Nephron progenitor cell (in vitro differentiated cells): ENCODE results near the gene WDR89.

ENCODE experiments used
- DNase-seq: peaks from one replicate; pipeline ENCODE4 v3.0.0; 2021
- H3K27ac Mint-ChIP-seq: 2 replicates; pipeline ENCODE4 v1.8.0; 2021; ENCODE audit warnings: mild to moderate bottlenecking, moderate library complexity, mixed read lengths
- H3K27me3 Mint-ChIP-seq: 2 replicates; pipeline ENCODE4 v1.8.0; 2021; ENCODE audit warnings: mild to moderate bottlenecking, low read depth, mixed read lengths; ENCODE audit not compliant: poor library complexity
- H3K36me3 Mint-ChIP-seq: 2 replicates; pipeline ENCODE4 v1.8.0; 2021; ENCODE audit warnings: low read depth, mixed read lengths
- H3K4me1 Mint-ChIP-seq: 2 replicates; pipeline ENCODE4 v1.8.0; 2021; ENCODE audit warnings: mixed read lengths
- H3K4me3 Mint-ChIP-seq: 2 replicates; pipeline ENCODE4 v1.8.0; 2021; ENCODE audit warnings: mild to moderate bottlenecking, moderate library complexity, mixed read lengths
- H3K9me3 Mint-ChIP-seq: 2 replicates; pipeline ENCODE4 v1.8.0; 2021; ENCODE audit warnings: mild to moderate bottlenecking, moderate library complexity, mixed read lengths
- TF ChIP-seq, protein P1 (sequence below): fragments of 200-600 bp; sonication (generic); IDR thresholded peaks from 2 replicates; pipeline ENCODE4 v1.5.0; 2021; ENCODE audit warnings: antibody characterized with exemption

WDR89 gene

DNA sequence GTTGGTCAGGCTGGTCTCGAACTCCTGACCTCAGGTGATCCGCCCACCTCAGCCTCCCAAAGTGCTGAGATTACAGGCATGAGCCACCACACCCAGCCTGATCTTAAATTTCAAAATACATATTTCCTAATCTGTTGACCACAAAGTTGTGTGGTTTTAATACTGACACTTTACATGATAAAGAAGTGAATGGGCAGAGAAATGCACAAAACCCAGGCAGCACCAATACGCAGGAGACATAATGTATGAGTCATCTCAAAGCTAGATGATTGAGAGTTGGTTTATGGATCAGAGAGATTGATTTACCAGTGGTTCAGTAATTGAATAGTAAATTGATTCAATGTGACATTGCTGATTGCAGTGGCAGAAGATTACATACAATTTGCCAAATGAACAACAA is 79.3 kb downstream of the WDR89 start:
- Mint-ChIP-seq H3K4me3 (no peak overlapping the region), H3K27me3 (peaks cover 25% of the 10 kb centered on the region), H3K4me1 (no peaks in the 10 kb centered on the region), H3K36me3 (no peaks in the 10 kb centered on the region), H3K27ac (no peak overlapping the region), H3K9me3 (peaks cover 4% of the 10 kb centered on the region)
- TF ChIP-seq, protein P1, sequence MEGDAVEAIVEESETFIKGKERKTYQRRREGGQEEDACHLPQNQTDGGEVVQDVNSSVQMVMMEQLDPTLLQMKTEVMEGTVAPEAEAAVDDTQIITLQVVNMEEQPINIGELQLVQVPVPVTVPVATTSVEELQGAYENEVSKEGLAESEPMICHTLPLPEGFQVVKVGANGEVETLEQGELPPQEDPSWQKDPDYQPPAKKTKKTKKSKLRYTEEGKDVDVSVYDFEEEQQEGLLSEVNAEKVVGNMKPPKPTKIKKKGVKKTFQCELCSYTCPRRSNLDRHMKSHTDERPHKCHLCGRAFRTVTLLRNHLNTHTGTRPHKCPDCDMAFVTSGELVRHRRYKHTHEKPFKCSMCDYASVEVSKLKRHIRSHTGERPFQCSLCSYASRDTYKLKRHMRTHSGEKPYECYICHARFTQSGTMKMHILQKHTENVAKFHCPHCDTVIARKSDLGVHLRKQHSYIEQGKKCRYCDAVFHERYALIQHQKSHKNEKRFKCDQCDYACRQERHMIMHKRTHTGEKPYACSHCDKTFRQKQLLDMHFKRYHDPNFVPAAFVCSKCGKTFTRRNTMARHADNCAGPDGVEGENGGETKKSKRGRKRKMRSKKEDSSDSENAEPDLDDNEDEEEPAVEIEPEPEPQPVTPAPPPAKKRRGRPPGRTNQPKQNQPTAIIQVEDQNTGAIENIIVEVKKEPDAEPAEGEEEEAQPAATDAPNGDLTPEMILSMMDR, result no peak
- no peak for DNase-seq

DNA sequence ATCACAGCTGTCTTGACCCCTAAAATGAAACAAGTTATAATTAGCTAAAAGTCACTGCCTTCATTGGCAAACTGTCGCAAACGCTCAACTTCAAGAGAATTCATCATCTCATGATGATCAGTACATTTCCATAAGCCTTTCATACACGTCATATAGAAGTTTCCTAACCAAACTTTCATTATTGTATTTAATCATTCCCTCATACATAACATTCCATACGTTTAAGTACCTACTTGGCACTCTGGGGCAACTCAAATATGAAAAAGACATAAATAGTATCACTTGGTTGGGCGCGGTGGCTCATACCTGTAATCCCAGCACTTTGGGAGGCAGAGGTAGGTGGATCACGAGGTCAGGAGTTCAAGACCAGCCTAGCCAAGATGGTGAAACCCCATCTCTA is 86.1 kb downstream of the WDR89 start:
- Mint-ChIP-seq H3K4me3 (no peak overlapping the region), H3K36me3 (no peaks in the 10 kb centered on the region), H3K27ac (no peak overlapping the region), H3K9me3 (peaks cover 4% of the 10 kb centered on the region), H3K27me3 (peaks cover 17% of the 10 kb centered on the region), H3K4me1 (peaks cover 5% of the 10 kb centered on the region)
- TF ChIP-seq, protein P1, result no peak
- DNase-seq, result no peak

DNA sequence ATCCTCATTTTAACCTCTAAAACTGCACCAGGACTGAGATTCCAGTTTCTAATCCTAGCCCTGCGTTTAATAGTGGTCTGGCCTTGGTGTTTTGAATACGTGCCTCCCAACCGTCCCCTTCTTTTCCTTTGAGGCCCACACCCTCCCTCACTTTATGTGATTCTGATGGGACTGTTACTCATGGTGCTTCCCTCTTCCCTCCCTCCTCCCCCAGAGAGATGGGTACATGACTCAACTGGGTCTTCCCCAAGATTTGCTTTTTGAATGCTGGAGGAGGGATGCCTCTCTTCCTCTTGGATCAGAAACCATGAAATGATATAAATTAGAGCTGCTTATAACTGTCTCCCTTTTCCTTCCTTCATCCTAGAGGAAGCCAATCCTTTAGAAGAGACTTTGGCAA is 90.3 kb downstream of the WDR89 start:
- Mint-ChIP-seq H3K4me3 (no peak overlapping the region), H3K9me3 (no peaks in the 10 kb centered on the region), H3K4me1 (peaks cover 14% of the 10 kb centered on the region), H3K27ac (peak overlapping the region; percentile 62), H3K27me3 (peaks cover 3% of the 10 kb centered on the region), H3K36me3 (no peaks in the 10 kb centered on the region)
- TF ChIP-seq, protein P1, result no peak
- DNase-seq, result no peak

DNA sequence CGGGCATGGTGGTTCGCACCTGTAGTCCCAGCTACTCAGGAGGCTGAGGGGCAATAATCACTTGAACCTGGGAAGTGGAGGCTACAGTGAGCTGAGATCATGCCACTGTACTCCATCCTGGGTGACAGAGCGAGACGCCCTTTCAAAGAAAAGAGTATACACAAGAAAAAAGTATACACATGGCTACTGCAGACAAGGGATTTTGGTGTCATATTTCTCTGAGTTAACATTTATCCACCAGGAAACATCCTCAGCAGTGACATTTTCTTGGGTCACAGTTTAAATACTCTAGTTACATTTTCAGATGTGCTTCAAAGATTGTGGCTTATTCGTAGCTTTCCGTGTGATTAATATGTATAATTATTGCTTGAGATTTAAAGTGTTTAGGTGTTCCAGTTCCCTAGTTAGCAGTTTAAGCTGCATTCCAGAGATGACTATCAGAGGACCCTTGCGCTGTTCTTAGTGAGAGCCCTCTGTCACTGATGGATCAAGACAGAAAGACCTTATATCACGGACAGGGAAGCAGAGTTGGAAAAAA is 93.8 kb downstream of the WDR89 start:
- H3K9me3 Mint-ChIP-seq, result no peaks in the 10 kb centered on the region
- no peaks in the 10 kb centered on the region for H3K36me3 Mint-ChIP-seq
- H3K27ac Mint-ChIP-seq, result peak overlapping the region; percentile 34

More for the DNA sequence above, 93.8 kb downstream of the WDR89 start:
- Mint-ChIP-seq H3K4me1 (peaks cover 27% of the 10 kb centered on the region), H3K27me3 (peaks cover 3% of the 10 kb centered on the region), H3K4me3 (no peak overlapping the region)
- TF ChIP-seq, protein P1, result no peak
- DNase-seq, result no peak
